Measurements from ENCODE around the gene GXYLT2.
"Not testable (repeated sequence)": the region's sequence is repeated elsewhere in the genome, so short reads cannot be mapped to it uniquely, and the experiment has no call there.

Gene GXYLT2

GRCh38 chr3:72919520-72919919 lies 31.7 kb downstream of the GXYLT2 start:
- ChIA-PET CTCF (interaction anchor here (1.0 kb wide), 1 partner anchor 25 kb away, joined by 3 read pairs; no protein-coding TSS in a partner anchor), POLR2A (no interaction called here)
- Histone ChIP-seq H3K27ac (ENCODE audit: extremely low read depth, low read depth, low read length) (no peak overlapping the region), H3K4me1 (ENCODE audit: control insufficient read depth, insufficient read depth, low read length) (no peaks in the 10 kb centered on the region), H3K4me3 (ENCODE audit: low read depth, low read length) (no peak overlapping the region), H3K36me3 (ENCODE audit: control insufficient read depth in 2 of 2, insufficient read depth in 1 of 2, low read length in 2 of 2) (peaks cover 0 to 5% of the 10 kb centered on the region in 2 experiments; a peak in 2 of 3 replicates), H3K9me3 (ENCODE audit: control insufficient read depth, insufficient read depth, low read depth, low read length) (no peaks in the 10 kb centered on the region)
- no peak for TF ChIP-seq ZBTB17 (tag by site-specific recombination; IDR thresholded peaks at IDR 0.05)

GRCh38 chr3:72924055-72924454 lies 36.2 kb downstream of the GXYLT2 start:
- H3K36me3 ChIP-seq (ENCODE audit: control insufficient read depth in 2 of 2, insufficient read depth in 1 of 2, low read length in 2 of 2), result peaks cover 0 to 5% of the 10 kb centered on the region in 2 experiments; a peak in 2 of 3 replicates
- H3K4me3 ChIP-seq (ENCODE audit: low read depth, low read length), result no peak overlapping the region
- CTCF ChIA-PET, result interaction anchor here (0.7 to 1.2 kb wide), 2 partner anchors 28 to 101 kb away, joined by 3 to 5 read pairs; no protein-coding TSS in a partner anchor
- POLR2A ChIA-PET, result no interaction called here
- no peak overlapping the region for H3K27ac ChIP-seq (ENCODE audit: extremely low read depth, low read depth, low read length)
- no peaks in the 10 kb centered on the region for H3K9me3 ChIP-seq (ENCODE audit: control insufficient read depth, insufficient read depth, low read depth, low read length)
- no peak for TF ChIP-seq ZNF560 (tag by site-specific recombination; IDR thresholded peaks at IDR 0.05; ENCODE audit: borderline replicate concordance)
- no peak for TF ChIP-seq ZNF175 (tag by site-specific recombination; IDR thresholded peaks at IDR 0.05)
- no peak for TF ChIP-seq PRDM4 (tag by site-specific recombination; IDR thresholded peaks at IDR 0.05)
- TF ChIP-seq YY1 (tag by site-specific recombination; IDR thresholded peaks at IDR 0.05), result no peak
- no peak for TF ChIP-seq ZNF837 (tag by site-specific recombination; IDR thresholded peaks at IDR 0.05)
- no peak for TF ChIP-seq ZNF121 (tag by site-specific recombination; IDR thresholded peaks at IDR 0.05)
- no peak for TF ChIP-seq ZNF350 (tag by site-specific recombination; IDR thresholded peaks at IDR 0.05)
- TF ChIP-seq ZNF670 (tag by site-specific recombination; IDR thresholded peaks at IDR 0.05; ENCODE audit: low read depth), result no peak
- no peak for TF ChIP-seq ZBTB17 (tag by site-specific recombination; IDR thresholded peaks at IDR 0.05)
- TF ChIP-seq KLF8 (tag by site-specific recombination; IDR thresholded peaks at IDR 0.05), result no peak
- no peak for TF ChIP-seq ZNF280D (tag by site-specific recombination; IDR thresholded peaks at IDR 0.05)
- no peak for TF ChIP-seq ZFHX2 (tag by site-specific recombination; conservative IDR thresholded peaks at IDR 0.05)
- no peak for TF ChIP-seq ZNF19 (tag by site-specific recombination; IDR thresholded peaks at IDR 0.05; ENCODE audit: low read depth)
- no peak for TF ChIP-seq PRDM1 (tag by site-specific recombination; IDR thresholded peaks at IDR 0.05)
- TF ChIP-seq ZNF629 (tag by site-specific recombination; IDR thresholded peaks at IDR 0.05), result no peak
- TF ChIP-seq OSR2 (tag by site-specific recombination; IDR thresholded peaks at IDR 0.05), result no peak
- TF ChIP-seq ZNF239 (tag by site-specific recombination; IDR thresholded peaks at IDR 0.05), result no peak
- no peak for TF ChIP-seq ZNF843 (tag by site-specific recombination; IDR thresholded peaks at IDR 0.05)
- TF ChIP-seq ZFP69B (tag by site-specific recombination; IDR thresholded peaks at IDR 0.05), result no peak
- no peak for TF ChIP-seq SP3 (tag by site-specific recombination; IDR thresholded peaks at IDR 0.05)
- no peaks in the 10 kb centered on the region for H3K4me1 ChIP-seq (ENCODE audit: control insufficient read depth, insufficient read depth, low read length)

GRCh38 chr3:72928781-72929735 lies 41.2 kb downstream of the GXYLT2 start:
- H3K4me1 ChIP-seq (ENCODE audit: control insufficient read depth, insufficient read depth, low read length); POLR2A ChIA-PET; H3K4me3 ChIP-seq (ENCODE audit: low read depth, low read length); H3K36me3 ChIP-seq (ENCODE audit: control insufficient read depth in 2 of 2, insufficient read depth in 1 of 2, low read length in 2 of 2); H3K9me3 ChIP-seq (ENCODE audit: control insufficient read depth, insufficient read depth, low read depth, low read length); H3K27ac ChIP-seq (ENCODE audit: extremely low read depth, low read depth, low read length): not testable (repeated sequence)
- CTCF ChIA-PET, result interaction anchor here (1.3 kb wide), 1 partner anchor 156 kb away, joined by 5 read pairs; no protein-coding TSS in a partner anchor

All from HEK293 (cell line).